ENCODE measurements around the gene CBLB.

DNA sequence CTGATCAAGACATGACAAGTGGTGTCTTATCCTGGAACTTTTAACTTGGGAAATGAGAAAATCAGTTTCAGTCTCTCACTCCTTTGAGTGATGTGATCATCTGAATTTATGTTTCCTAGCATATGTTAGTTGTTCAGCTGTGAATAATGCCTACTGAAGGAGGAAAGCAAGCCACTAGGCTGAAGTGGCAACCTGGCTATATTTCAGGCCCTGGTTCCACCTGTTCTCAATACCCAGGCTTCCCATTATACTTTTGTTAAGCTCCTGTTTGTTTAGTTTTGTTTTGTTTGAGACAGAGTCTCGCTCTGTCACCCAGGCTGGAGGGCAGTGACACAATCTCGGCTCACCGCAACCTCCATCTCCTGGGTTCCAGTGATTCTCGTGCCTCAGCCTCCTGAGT lies 258.3 kb downstream of the CBLB start:
- TF ChIP-seq POLR2A (IDR thresholded peaks at IDR 0.05; ENCODE audit: low read depth, low read length) = no peak
- no peak for TF ChIP-seq CEBPB (IDR thresholded peaks at IDR 0.05; ENCODE audit: low read depth, low read length)
